Coronary artery (tissue), 2 donors: ENCODE measurements around the gene SEBOX.

Experiments used
- DNase-seq: peaks from one replicate; pipeline ENCODE4 v3.0.0-alpha.2; 2017; ENCODE audit warnings: low spot score
- H3K27ac ChIP-seq, 2 donors: fragments of 200-600 bp; sonication (generic); one replicate each; pipeline ENCODE4 v1.5.1; 2016 to 2019
- H3K4me3 ChIP-seq: fragments of 200-600 bp; sonication (generic); 2 replicates; pipeline ENCODE4 v1.5.1; 2016; ENCODE audit warnings: mild to moderate bottlenecking, moderate library complexity
- CTCF ChIP-seq: fragments of 200-600 bp; sonication (generic); IDR thresholded peaks from one replicate; pipeline ENCODE4 v1.5.1; 2019; ENCODE audit warnings: antibody characterized with exemption

Gene SEBOX

DNA sequence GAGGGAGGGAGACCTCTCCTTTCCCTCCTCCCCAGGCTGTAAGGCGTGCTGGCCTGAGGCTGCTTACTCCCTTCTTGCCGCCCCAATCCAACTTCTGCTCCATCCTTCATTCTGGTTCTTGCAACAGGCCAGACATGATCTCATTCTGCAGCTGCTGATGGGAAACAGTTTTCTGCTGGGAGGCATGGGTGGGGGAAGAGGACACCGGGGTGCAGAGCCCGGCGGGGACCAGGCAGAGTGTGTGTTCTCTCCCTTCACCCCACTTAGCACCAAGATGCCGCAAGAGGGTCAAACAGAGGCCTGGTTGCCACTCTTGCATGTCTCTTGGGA is 7.9 kb upstream of the SEBOX start:
- no peak for TF ChIP-seq CTCF
- no peak for DNase-seq
- no peak overlapping the region for H3K27ac ChIP-seq
- peak overlapping the region; percentile 82 for H3K4me3 ChIP-seq

GRCh38 chr17:28372203-28372944 is 7.4 kb upstream of the SEBOX start:
- H3K4me3 ChIP-seq, result peak overlapping the region; percentile 82
- H3K27ac ChIP-seq, result peak overlapping the region; percentile 41 to 84
- DNase-seq, result no peak

GRCh38 chr17:28371245-28372202 is 6.5 kb upstream of the SEBOX start, which contains the start of gene SARM1:
SARM1 (plus strand) TSS chr17:28371694; CDS start chr17:28372033, 339 bp downstream.
- peak; percentile 92 for DNase-seq
- no peak for TF ChIP-seq CTCF
- Histone ChIP-seq H3K27ac (peak within 1 kb of the TSS; percentile 41 to 84), H3K4me3 (peak within 1 kb of the TSS; percentile 82)

More at GRCh38 chr17:28372203-28372944, 7.4 kb upstream of the SEBOX start:
- no peak for TF ChIP-seq CTCF

DNA sequence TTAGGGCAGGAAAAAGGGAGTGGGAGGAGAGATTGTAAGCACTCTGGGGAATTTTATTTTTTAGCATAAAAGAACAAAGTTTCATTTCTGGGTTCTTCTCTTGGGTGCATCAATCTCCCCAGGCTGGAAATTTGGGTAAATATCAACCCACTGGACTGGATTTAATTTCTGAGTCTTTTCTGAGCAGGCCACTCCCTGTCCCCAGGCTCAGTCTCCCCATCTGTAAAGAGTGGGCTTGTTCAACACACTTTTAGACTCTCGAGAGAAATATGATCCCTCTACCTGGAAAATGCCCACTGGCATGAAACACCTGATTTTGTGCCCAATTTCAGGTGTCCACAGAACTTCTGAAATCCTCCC is 5.7 kb upstream of the SEBOX start:
- no peak for TF ChIP-seq CTCF
- Histone ChIP-seq H3K4me3 (peak overlapping the region; percentile 82), H3K27ac (peak overlapping the region; percentile 34 to 84)
- DNase-seq, result no peak

DNA sequence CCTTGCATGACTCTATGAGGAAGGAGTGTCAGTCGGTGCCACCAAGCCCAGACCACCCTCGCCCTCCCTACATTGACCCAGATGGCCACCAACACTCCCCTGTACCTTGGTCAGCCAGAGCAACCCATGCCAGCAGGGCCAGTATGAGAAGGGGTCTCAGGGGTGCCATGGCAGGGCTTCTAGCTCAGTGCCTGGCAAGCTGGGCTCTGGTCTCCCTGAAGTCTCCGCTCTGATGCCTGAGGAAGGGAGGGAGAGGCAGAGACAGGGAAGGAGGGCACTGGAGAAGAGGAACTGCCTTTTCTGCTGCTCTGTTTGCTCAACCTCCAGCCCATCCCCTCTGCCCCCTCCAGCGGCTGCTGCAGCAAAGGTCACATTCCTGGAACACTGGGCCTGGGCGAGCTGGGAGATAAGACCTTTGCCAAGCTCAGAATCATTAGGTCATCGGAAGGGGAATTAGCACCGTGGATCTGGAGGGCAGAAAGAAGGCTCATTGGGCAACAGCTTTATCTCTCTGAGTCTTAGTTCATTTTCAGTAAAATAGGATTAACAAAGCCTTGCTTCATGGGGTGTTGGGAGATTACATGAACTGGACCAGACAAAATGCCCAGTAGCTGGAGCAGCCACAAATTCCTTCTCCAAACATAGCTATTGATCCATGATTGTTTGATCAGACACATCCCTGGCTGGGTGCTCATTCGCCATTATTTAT is 5.2 kb upstream of the SEBOX start, which contains the start of gene VTN:
VTN (minus strand) TSS at position 273 of the 709 bp plus-strand sequence; CDS start at position 169, 104 bp downstream.
- H3K27ac ChIP-seq, result peak within 1 kb of the TSS; percentile 34 to 84
- DNase-seq, result no peak
- TF ChIP-seq CTCF, result no peak
- peak within 1 kb of the TSS; percentile 82 for H3K4me3 ChIP-seq

GRCh38 chr17:28369684-28370034 is 4.7 kb upstream of the SEBOX start:
- peak overlapping the region in 1 of 2 donors; percentile 84 for H3K27ac ChIP-seq
- no peak overlapping the region for H3K4me3 ChIP-seq
- no peak for DNase-seq
- TF ChIP-seq CTCF, result no peak
